HuH-7.5 (cell line): ENCODE measurements around the gene ATP6V1F.
A peak's percentile ranks its signal among the peaks of the same experiment; 100 is the strongest.

Experiments used
- DNase-seq: peaks from one replicate; pipeline ENCODE4 v3.0.0; 2011; ENCODE audit warnings: low spot score

The ATP6V1F gene

GRCh38 chr7:128849156-128849515, 13.5 kb upstream of the ATP6V1F start:
- no peak for DNase-seq

- DNase-seq = no peak
These were observed 12.7 kb upstream of the ATP6V1F start for GRCh38 chr7:128849804-128850490.

GRCh38 chr7:128852537-128853254, 10.0 kb upstream of the ATP6V1F start:
- no peak for DNase-seq

- no peak for DNase-seq
These were observed 8.9 kb upstream of the ATP6V1F start for GRCh38 chr7:128853799-128854198.

GRCh38 chr7:128854396-128854795, 8.3 kb upstream of the ATP6V1F start:
- no peak for DNase-seq

- no peak for DNase-seq
These were observed 7.1 kb upstream of the ATP6V1F start for GRCh38 chr7:128855559-128855958.

GRCh38 chr7:128856001-128856718, 6.5 kb upstream of the ATP6V1F start:
- DNase-seq = no peak

GRCh38 chr7:128858380-128859231, 4.0 kb upstream of the ATP6V1F start:
- DNase-seq = no peak

- no peak for DNase-seq
These were observed 3.2 kb upstream of the ATP6V1F start for GRCh38 chr7:128859232-128860157.

GRCh38 chr7:128860158-128861073, 2.2 kb upstream of the ATP6V1F start:
- DNase-seq = no peak

- DNase-seq = no peak
These were observed 592 bp upstream of the ATP6V1F start for GRCh38 chr7:128861957-128862570.

- DNase-seq = peak; percentile 89
These were observed 855 bp downstream of the ATP6V1F start for GRCh38 chr7:128863433-128863989.

GRCh38 chr7:128865303-128865702, 2.6 kb downstream of the ATP6V1F start:
- DNase-seq = no peak

GRCh38 chr7:128865996-128866877, 3.6 kb downstream of the ATP6V1F start:
- DNase-seq = no peak

- no peak for DNase-seq
These were observed 4.6 kb downstream of the ATP6V1F start for GRCh38 chr7:128867241-128867640.

GRCh38 chr7:128867842-128868623, 5.4 kb downstream of the ATP6V1F start:
- DNase-seq = no peak

- DNase-seq = no peak
These were observed 6.0 kb downstream of the ATP6V1F start for GRCh38 chr7:128868624-128869137.
